Pancreas (tissue), 10 donors: ENCODE measurements around the gene APBA2. TPM values are rescaled to one million over a fixed set of nuclear protein-coding genes. Genes with fewer than 3 reads are reported as not detected.

Experiments
- ATAC-seq, 4 donors: fragments of 200-7000 bp; cut with Tn5 transposase; one replicate each; pipeline versions ENCODE4 v1.8.0 to v1.9.1; 2020; ENCODE audit warnings: mild to moderate bottlenecking in 4 of 4, moderate library complexity in 4 of 4
- DNase-seq, 6 donors: peaks; one replicate each; pipeline ENCODE4 v3.0.0-alpha.2; 2020
- FAIRE-seq: peaks from 2 replicates; lab custom pipeline; 2012; peaks lifted over from hg19 to GRCh38; lab: Jason Lieb, UNC
- H3K27ac ChIP-seq, 4 donors: fragments of 200-600 bp; sonication (generic); 1 replicate in 3 of 4; 2 replicates in 1 of 4; pipeline versions ENCODE4 v1.5.0 to v1.8.0; 2020
- H3K27me3 ChIP-seq, 4 donors: fragments of 200-600 bp; one replicate each; pipeline ENCODE4 v1.8.0; 2021
- H3K36me3 ChIP-seq, 3 donors: fragments of 200-600 bp; sonication (generic) in 1 of 3; one replicate each; pipeline versions ENCODE4 v1.5.0 to v1.8.0; 2020 to 2021
- H3K4me1 ChIP-seq, 3 donors: fragments of 200-600 bp; one replicate each; pipeline ENCODE4 v1.8.0; 2021
- H3K4me3 ChIP-seq, 4 donors: fragments of 200-600 bp; sonication (generic) in 2 of 4; one replicate each; pipeline versions ENCODE4 v1.5.0 to v1.8.0; 2020 to 2021
- H3K9me3 ChIP-seq, 4 donors: fragments of 200-600 bp; one replicate each; pipeline ENCODE4 v1.8.0; 2021
- WGBS, 2 donors: extraction: QIAGEN DNeasy Blood & Tissue Kit; methylation state at CpG; one replicate each; pipeline ENCODE4 v1.1.7; 2013; 5-methylcytosine and 5-hydroxymethylcytosine counted together
- intact Hi-C, 3 donors: fragments of 100-400 bp; cut with DNase I; formaldehyde crosslinking; loops; one replicate each; pipeline versions ENCODE4 v1.11.1 to v1.14.2; 2022
- polyA plus RNA-seq, 2 donors: library from polyadenylated mRNA; stranded (reverse); fragments of 200-250 nt; gene quantifications; one replicate each; pipeline ENCODE4 v1.2.3, GENCODE V29; 2013
- total RNA-seq, 6 donors: library from RNA; stranded (reverse); fragmentation: NEBNext Ultra II Directional in 4 of 6; extraction: Animal tissue kit (Norgen Biotek cat#: 25700) in 4 of 6; gene quantifications; one replicate each; pipeline versions ENCODE4 v1.2.1 to v1.2.4, GENCODE V29; 2021 to 2023
- TF ChIP-seq, protein P1 (sequence below), 4 donors: fragments of 200-600 bp; sonication (generic) in 3 of 4; IDR thresholded peaks; one replicate each; pipeline versions ENCODE4 v1.5.0 to v1.8.0; 2021; ENCODE audit warnings: antibody characterized with exemption in 4 of 4
- donor health status: healthy with polysubstance abuse.
- donor health status: DM: no; HTN: no; CAD: no; lungs with moderate emphysema.
- donor health status: DM: no; HTN: no; CAD: no.
- donor health status: control.
- donor health status: control.
- donor health status: Bipolar disorder and iron deficiency.
- donor health status: DM: yes; HTN: yes; CAD: no.
- donor health status: DM: no; HTN: no; CAD: no.
- donor health status: DM: no; HTN: no; CAD: no.
- donor health status: DM: yes; HTN: yes; CAD: no.

Gene APBA2
- total and polyA plus RNA-seq, 8 donors = 3.9 to 10.3 (median 6.7) TPM

GRCh38 chr15:28944286-28944685, 58.5 kb downstream of the APBA2 start:
- intact Hi-C loops = no loop called here
- WGBS, 2 donors = 95 to 97% methylated on average over 16 of the region's 16 CpGs
- ATAC-seq = no peak
- Histone ChIP-seq H3K27me3 (no peaks in the 10 kb centered on the region), H3K4me1 (no peaks in the 10 kb centered on the region), H3K27ac (no peak overlapping the region), H3K9me3 (no peaks in the 10 kb centered on the region), H3K4me3 (no peak overlapping the region), H3K36me3 (no peaks in the 10 kb centered on the region)
- no peak for FAIRE-seq
- DNase-seq = peak in 1 of 6 donors; percentile 19
- TF ChIP-seq, protein P1, sequence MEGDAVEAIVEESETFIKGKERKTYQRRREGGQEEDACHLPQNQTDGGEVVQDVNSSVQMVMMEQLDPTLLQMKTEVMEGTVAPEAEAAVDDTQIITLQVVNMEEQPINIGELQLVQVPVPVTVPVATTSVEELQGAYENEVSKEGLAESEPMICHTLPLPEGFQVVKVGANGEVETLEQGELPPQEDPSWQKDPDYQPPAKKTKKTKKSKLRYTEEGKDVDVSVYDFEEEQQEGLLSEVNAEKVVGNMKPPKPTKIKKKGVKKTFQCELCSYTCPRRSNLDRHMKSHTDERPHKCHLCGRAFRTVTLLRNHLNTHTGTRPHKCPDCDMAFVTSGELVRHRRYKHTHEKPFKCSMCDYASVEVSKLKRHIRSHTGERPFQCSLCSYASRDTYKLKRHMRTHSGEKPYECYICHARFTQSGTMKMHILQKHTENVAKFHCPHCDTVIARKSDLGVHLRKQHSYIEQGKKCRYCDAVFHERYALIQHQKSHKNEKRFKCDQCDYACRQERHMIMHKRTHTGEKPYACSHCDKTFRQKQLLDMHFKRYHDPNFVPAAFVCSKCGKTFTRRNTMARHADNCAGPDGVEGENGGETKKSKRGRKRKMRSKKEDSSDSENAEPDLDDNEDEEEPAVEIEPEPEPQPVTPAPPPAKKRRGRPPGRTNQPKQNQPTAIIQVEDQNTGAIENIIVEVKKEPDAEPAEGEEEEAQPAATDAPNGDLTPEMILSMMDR (IDR thresholded peaks at IDR 0.05) = no peak

- Histone ChIP-seq H3K9me3 (no peaks in the 10 kb centered on the region), H3K36me3 (no peaks in the 10 kb centered on the region), H3K4me1 (no peaks in the 10 kb centered on the region), H3K27me3 (no peaks in the 10 kb centered on the region), H3K4me3 (no peak overlapping the region), H3K27ac (no peak overlapping the region)
- TF ChIP-seq, protein P1 (IDR thresholded peaks at IDR 0.05) = no peak
- 92% methylated on average over 14 of the region's 14 CpGs for WGBS, 2 donors
- ATAC-seq (no peak), DNase-seq (peak in 1 of 6 donors; percentile 34), FAIRE-seq (no peak)
- intact Hi-C loops = no loop called here
Measured at GRCh38 chr15:28944696-28945300, 59.0 kb downstream of the APBA2 start.

GRCh38 chr15:28945626-28946230, 60.0 kb downstream of the APBA2 start:
- intact Hi-C loops = no loop called here
- FAIRE-seq (no peak), DNase-seq (no peak)

GRCh38 chr15:28946803-28947202, 61.0 kb downstream of the APBA2 start:
- Histone ChIP-seq H3K27ac (no peak overlapping the region), H3K36me3 (no peaks in the 10 kb centered on the region), H3K27me3 (no peaks in the 10 kb centered on the region), H3K4me3 (no peak overlapping the region), H3K4me1 (no peaks in the 10 kb centered on the region), H3K9me3 (no peaks in the 10 kb centered on the region)
- 93 to 94% methylated on average over 7 of the region's 7 CpGs for WGBS, 2 donors
- TF ChIP-seq, protein P1 (IDR thresholded peaks at IDR 0.05) = no peak
- intact Hi-C loops = no loop called here
- no peak for DNase-seq
- FAIRE-seq = no peak
- no peak for ATAC-seq

More at GRCh38 chr15:28945626-28946230, 60.0 kb downstream of the APBA2 start:
- TF ChIP-seq, protein P1 (IDR thresholded peaks at IDR 0.05) = no peak
- H3K36me3 ChIP-seq = no peaks in the 10 kb centered on the region
- no peak overlapping the region for H3K4me3 ChIP-seq
- no peak for ATAC-seq
- H3K27me3 ChIP-seq = no peaks in the 10 kb centered on the region
- no peak overlapping the region for H3K27ac ChIP-seq
- no peaks in the 10 kb centered on the region for H3K9me3 ChIP-seq
- no peaks in the 10 kb centered on the region for H3K4me1 ChIP-seq
- WGBS, 2 donors = 91 to 93% methylated on average over 13 of the region's 13 CpGs

DNA sequence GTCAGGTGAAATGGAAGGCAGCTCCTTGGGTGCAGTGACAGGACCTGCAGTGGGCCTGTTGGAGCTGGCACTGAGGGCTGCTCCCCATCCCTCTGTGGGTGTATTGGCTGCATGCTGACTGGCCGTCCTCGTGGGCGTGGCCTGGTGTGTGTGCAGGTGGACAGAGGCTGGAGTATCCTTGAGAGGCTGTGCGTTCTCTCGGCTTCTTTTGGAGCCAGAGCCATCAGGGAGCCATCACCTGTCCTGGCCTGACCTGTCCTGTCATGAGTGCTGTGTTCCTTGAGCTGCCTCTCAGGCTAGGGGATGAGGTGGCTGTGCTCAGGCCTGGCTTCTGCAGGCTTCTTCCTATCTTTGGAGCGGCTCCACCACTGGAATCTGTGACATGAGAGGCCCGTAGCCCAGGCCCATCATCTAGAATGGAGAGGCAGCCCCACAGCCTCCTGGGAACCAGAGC, 61.5 kb downstream of the APBA2 start:
- 88 to 93% methylated on average over 7 of the region's 7 CpGs for WGBS, 2 donors
- H3K9me3 ChIP-seq = no peaks in the 10 kb centered on the region
- no peaks in the 10 kb centered on the region for H3K27me3 ChIP-seq
- no peak overlapping the region for H3K4me3 ChIP-seq
- FAIRE-seq = no peak
- TF ChIP-seq, protein P1 (IDR thresholded peaks at IDR 0.05) = no peak
- intact Hi-C loops = no loop called here
- ATAC-seq = no peak
- no peaks in the 10 kb centered on the region for H3K36me3 ChIP-seq
- H3K27ac ChIP-seq = no peak overlapping the region
- peak in 1 of 6 donors; percentile 21 for DNase-seq
- no peaks in the 10 kb centered on the region for H3K4me1 ChIP-seq
